ENCODE results near the gene GLRA1.

- TF ChIP-seq CTCF (IDR thresholded peaks at IDR 0.05; ENCODE audit: low read depth, low read length, missing input control) (no peak), GABPA (IDR thresholded peaks at IDR 0.05 in 1 of 2, conservative IDR thresholded peaks at IDR 0.05 in 1 of 2) (no peak)
Measured at GRCh38 chr5:151950706-151951105, 26.1 kb upstream of the GLRA1 start.

All from liver (tissue), 3 donors.